ENCODE data around the gene ZSWIM6. TPM values are rescaled to one million over a fixed set of nuclear protein-coding genes. Genes with fewer than 3 reads are reported as not detected.

ZSWIM6 gene
- total and polyA plus RNA-seq, 8 donors, result 2.9 to 39.3 (median 15.4) TPM

DNA sequence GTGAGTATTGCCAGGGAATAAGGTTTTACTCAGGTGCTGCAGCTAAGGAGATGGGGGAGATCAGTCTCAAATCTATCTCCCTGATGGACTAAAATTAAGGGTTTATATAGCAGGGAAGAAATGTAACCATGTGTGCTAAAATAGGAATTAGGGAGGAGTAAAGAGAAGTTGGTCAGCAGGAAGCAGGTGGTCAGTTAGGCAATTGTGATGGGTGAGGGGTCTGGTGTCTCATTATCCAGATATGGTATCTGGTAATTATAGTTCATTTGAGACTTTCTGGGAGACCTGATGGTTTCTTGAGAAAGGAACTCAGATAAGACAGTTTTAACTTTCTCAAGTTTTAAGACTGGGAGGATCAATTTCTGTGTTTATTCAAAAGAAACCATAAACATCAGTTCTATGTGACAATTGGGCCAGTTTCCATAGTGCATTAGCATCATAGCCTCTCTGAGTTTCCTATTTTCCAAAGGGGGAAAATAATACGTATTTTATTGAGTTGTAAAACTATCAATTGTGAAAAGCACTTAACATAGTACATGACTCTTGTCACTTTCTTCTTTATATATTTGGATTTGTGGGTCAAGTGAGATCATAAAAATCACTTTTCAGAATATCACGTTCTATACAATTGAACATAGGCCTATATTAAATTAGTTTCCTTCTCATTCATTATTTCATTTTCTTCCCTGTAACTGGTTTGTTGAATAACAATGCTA lies 115.9 kb downstream of the ZSWIM6 start:
- H3K4me1 ChIP-seq, result peaks cover 7 to 46% (median 30%) of the 10 kb centered on the region in 4 donors
- no peak overlapping the region for H3K27ac ChIP-seq
- H3K9me3 ChIP-seq, result peaks cover 0 to 11% (median 5%) of the 10 kb centered on the region in 4 donors
- DNase-seq, result no peak
- no peak overlapping the region for H3K4me3 ChIP-seq
- TF ChIP-seq POLR2AphosphoS5 (IDR thresholded peaks at IDR 0.05), result no peak
- TF ChIP-seq EP300 (IDR thresholded peaks at IDR 0.05), result no peak
- TF ChIP-seq, protein P1, sequence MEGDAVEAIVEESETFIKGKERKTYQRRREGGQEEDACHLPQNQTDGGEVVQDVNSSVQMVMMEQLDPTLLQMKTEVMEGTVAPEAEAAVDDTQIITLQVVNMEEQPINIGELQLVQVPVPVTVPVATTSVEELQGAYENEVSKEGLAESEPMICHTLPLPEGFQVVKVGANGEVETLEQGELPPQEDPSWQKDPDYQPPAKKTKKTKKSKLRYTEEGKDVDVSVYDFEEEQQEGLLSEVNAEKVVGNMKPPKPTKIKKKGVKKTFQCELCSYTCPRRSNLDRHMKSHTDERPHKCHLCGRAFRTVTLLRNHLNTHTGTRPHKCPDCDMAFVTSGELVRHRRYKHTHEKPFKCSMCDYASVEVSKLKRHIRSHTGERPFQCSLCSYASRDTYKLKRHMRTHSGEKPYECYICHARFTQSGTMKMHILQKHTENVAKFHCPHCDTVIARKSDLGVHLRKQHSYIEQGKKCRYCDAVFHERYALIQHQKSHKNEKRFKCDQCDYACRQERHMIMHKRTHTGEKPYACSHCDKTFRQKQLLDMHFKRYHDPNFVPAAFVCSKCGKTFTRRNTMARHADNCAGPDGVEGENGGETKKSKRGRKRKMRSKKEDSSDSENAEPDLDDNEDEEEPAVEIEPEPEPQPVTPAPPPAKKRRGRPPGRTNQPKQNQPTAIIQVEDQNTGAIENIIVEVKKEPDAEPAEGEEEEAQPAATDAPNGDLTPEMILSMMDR (IDR thresholded peaks at IDR 0.05), result no peak
- no peak for TF ChIP-seq POLR2A (IDR thresholded peaks at IDR 0.05)
- no peaks in the 10 kb centered on the region for H3K27me3 ChIP-seq
- no peaks in the 10 kb centered on the region for H3K36me3 ChIP-seq
- 90 to 99% (median 98%) methylated on average over 2 of the region's 2 CpGs for WGBS, 5 donors
- intact Hi-C loops (cut with DNase I; ENCODE audit: low total_unique reads), result no loop called here

DNA sequence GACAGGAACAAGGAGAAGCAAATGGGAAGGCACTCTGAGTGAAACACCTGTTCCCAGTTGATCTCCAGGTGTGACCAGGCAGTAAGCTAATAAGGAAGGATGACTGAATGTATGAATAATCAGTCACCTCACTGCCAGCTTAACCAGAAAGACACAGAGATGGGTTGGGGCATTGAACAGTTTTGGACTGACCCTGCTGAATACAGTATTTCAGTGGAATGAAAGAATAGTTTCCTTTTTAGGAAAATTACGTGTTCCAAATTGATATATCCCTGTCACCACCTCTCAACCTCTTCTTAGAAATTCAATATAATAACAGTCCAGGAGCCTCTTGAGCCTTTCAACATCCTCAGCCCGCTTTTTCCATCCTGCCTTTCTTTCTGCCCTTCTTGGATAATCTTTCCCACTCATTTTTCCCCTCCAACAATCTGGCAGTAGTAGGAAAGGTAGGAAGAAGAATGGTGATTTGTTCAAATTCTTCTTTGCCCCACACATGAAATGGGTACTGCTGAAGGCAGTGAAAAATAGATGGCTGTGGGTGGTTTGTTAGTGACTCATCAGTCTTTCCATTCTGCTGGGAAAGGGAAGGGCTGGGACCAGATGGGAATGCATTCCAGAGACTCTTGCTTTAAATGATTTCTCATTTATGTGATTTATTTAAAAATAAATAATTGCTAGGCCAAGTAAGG lies 117.9 kb downstream of the ZSWIM6 start:
- no peak for TF ChIP-seq POLR2A (IDR thresholded peaks at IDR 0.05)
- peak; percentile 35 to 66 (median 43) for TF ChIP-seq POLR2AphosphoS5 (IDR thresholded peaks at IDR 0.05)
- intact Hi-C loops (cut with DNase I; ENCODE audit: low total_unique reads), result no loop called here

DNA sequence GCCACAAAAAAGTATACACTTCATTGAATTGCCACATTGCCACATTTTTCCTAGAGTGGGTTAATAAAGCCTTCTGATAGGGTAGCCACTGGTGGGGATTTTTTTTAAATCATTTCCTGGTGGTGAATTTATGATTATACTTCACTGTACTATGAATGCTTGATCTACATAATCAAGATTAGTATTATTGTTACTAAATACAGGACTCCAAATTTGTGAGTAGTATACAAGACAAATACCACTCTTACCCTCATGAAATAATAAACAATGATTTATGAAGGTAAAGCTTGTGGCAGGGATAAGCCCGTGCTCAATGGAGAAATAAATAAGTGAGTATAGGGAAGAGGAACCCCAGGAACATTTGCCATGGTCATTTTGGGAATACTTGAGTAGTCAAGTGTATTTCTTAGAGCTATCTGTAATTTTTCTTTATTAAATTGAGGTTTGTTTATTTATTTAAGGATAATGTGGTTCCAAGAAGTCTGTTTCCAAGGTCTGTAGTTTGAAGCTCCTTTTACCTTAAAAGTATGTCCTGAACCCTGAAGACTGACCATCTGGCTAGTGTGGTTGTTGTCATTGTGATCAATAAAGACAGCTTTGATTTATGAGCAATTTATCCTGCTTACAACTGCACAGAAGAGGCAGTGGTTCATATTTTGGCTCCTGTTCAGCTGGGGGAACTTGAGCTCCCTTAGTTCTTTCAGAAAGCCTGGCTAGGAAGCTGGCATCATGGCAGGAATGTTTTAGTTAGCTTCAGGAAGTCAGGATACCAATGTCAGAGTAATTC lies 118.6 kb downstream of the ZSWIM6 start:
- Histone ChIP-seq H3K4me3 (no peak overlapping the region), H3K27ac (peak overlapping the region in 4 of 5 donors; percentile 57 to 80 (median 65)), H3K36me3 (no peaks in the 10 kb centered on the region), H3K4me1 (peaks cover 7 to 49% (median 31%) of the 10 kb centered on the region in 4 donors), H3K27me3 (no peaks in the 10 kb centered on the region), H3K9me3 (peaks cover 0 to 10% (median 4%) of the 10 kb centered on the region in 4 donors)
- intact Hi-C loops (cut with DNase I; ENCODE audit: low total_unique reads), result no loop called here
- WGBS, 5 donors, result 31 to 66% (median 53%) methylated on average over 1 of the region's 1 CpG
- peak in 1 of 2 donors; percentile 64 for DNase-seq
- TF ChIP-seq, protein P1 (IDR thresholded peaks at IDR 0.05), result no peak
- no peak for TF ChIP-seq POLR2A (IDR thresholded peaks at IDR 0.05)
- TF ChIP-seq POLR2AphosphoS5 (IDR thresholded peaks at IDR 0.05), result no peak
- no peak for TF ChIP-seq EP300 (IDR thresholded peaks at IDR 0.05)

More for the DNA sequence above, 117.9 kb downstream of the ZSWIM6 start:
- 82 to 91% (median 90%) methylated on average over 2 of the region's 2 CpGs for WGBS, 5 donors
- Histone ChIP-seq H3K27ac (peak overlapping the region; percentile 57 to 80 (median 66)), H3K27me3 (no peaks in the 10 kb centered on the region), H3K4me1 (peaks cover 7 to 47% (median 31%) of the 10 kb centered on the region in 4 donors), H3K36me3 (no peaks in the 10 kb centered on the region), H3K4me3 (no peak overlapping the region), H3K9me3 (peaks cover 0 to 10% (median 4%) of the 10 kb centered on the region in 4 donors)
- DNase-seq, result peak in 1 of 2 donors; percentile 62

DNA sequence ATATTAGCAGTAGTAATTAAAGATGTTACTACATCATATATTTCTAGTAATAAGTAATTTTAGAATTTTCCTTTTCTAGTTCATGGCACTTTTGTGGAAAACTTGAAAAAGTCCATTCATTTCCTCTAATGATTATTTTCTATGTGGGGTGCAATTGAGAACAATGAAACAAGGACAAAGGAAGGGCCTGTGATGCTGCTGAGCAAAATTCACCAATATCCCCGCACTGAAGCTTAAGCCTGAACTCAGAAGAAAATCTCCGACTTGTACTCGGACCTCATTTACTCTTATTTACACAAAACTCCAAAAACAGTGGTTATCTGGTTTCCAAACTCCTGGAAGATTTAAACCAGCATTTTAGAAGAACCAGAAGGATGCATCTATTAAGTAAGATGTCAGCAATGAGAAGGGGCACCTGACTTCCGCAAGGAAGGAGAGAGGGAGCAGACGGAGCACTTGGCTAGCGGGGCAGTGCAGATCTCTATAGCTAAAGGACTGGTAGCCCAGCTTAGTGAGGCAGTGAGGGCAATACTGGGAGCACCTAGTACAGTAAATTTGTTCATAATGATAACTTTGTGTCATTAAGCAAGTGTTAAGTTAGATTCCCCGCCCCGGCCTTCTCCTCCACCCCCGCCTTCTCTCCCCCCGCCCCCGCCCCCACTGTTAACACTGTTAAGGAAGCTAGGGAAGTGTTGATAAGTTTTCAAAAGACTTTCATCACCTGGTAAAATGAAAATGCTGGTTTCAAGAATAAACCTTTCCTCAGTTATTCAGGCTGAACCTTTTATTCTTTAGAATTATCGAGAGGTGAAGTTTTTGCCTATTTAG lies 123.3 kb downstream of the ZSWIM6 start:
- Histone ChIP-seq H3K27me3 (no peaks in the 10 kb centered on the region), H3K4me1 (peaks cover 7 to 62% (median 24%) of the 10 kb centered on the region in 4 donors), H3K4me3 (no peak overlapping the region), H3K36me3 (no peaks in the 10 kb centered on the region), H3K27ac (peak overlapping the region in 4 of 5 donors; percentile 37 to 65 (median 48)), H3K9me3 (no peaks in the 10 kb centered on the region)
- intact Hi-C loops (cut with DNase I; ENCODE audit: low total_unique reads), result no loop called here
- peak; percentile 32 to 45 for DNase-seq
- TF ChIP-seq POLR2AphosphoS5 (IDR thresholded peaks at IDR 0.05) (peak in 1 of 3 donors; percentile 30), POLR2A (IDR thresholded peaks at IDR 0.05) (no peak), EP300 (IDR thresholded peaks at IDR 0.05) (no peak)
- TF ChIP-seq, protein P1 (IDR thresholded peaks at IDR 0.05), result no peak
- WGBS, 5 donors, result 40 to 60% (median 53%) methylated on average over 12 of the region's 12 CpGs

All from stomach (tissue), 9 donors.